Ishikawa (cell line): ENCODE measurements around the gene TMEM61.

ENCODE experiments used
- EP300 ChIP-seq: IDR thresholded peaks from 2 replicates; pipeline ENCODE4 v1.6.1; 2012; ENCODE audit warnings: borderline replicate concordance
- FOXM1 ChIP-seq: IDR thresholded peaks from 2 replicates; pipeline ENCODE4 v1.6.1; 2012; ENCODE audit warnings: low read depth, borderline replicate concordance
- NFIC ChIP-seq: IDR thresholded peaks from 2 replicates; pipeline ENCODE4 v1.6.1; 2012
- REST ChIP-seq: IDR thresholded peaks from 2 replicates; pipeline ENCODE4 v1.6.1; 2012; ENCODE audit warnings: low read depth, mild to moderate bottlenecking
- TAF1 ChIP-seq: IDR thresholded peaks from 2 replicates; pipeline ENCODE4 v1.6.1; 2012; ENCODE audit warnings: low read depth, mild to moderate bottlenecking
- TCF12 ChIP-seq: IDR thresholded peaks from 2 replicates; pipeline ENCODE4 v1.6.1; 2012; ENCODE audit warnings: low read depth
- TEAD4 ChIP-seq: IDR thresholded peaks from 2 replicates; pipeline ENCODE4 v1.6.1; 2012
- YY1 ChIP-seq: IDR thresholded peaks from 2 replicates; pipeline ENCODE4 v1.6.1; 2012; ENCODE audit warnings: low read depth

- no peak for TF ChIP-seq TAF1
- no peak for TF ChIP-seq TEAD4
- TF ChIP-seq REST, result no peak
- no peak for TF ChIP-seq YY1
- no peak for TF ChIP-seq TCF12
- TF ChIP-seq NFIC, result no peak
- no peak for TF ChIP-seq EP300
- no peak for TF ChIP-seq FOXM1
Observed at GRCh38 chr1:54965624-54966340, 14.6 kb upstream of the TMEM61 start.
